ENCODE results near the gene L3MBTL4.

Gene L3MBTL4

GRCh38 chr18:6352275-6352674 lies 62.4 kb downstream of the L3MBTL4 start:
- no peak for DNase-seq (ENCODE audit: low read depth)
- TF ChIP-seq CTCF (IDR thresholded peaks at IDR 0.05; ENCODE audit: low read depth, low read length, missing control alignments): no peak
- H3K4me3 ChIP-seq (ENCODE audit: low read depth, low read length): no peak overlapping the region

GRCh38 chr18:6342990-6343389 lies 71.7 kb downstream of the L3MBTL4 start:
- no peak overlapping the region for H3K4me3 ChIP-seq (ENCODE audit: low read depth, low read length)
- no peak for DNase-seq (ENCODE audit: low read depth)
- no peak for TF ChIP-seq CTCF (IDR thresholded peaks at IDR 0.05; ENCODE audit: low read depth, low read length, missing control alignments)

GRCh38 chr18:6341709-6342108 lies 73.0 kb downstream of the L3MBTL4 start:
- no peak overlapping the region for H3K4me3 ChIP-seq (ENCODE audit: low read depth, low read length)
- DNase-seq (ENCODE audit: low read depth): no peak
- no peak for TF ChIP-seq CTCF (IDR thresholded peaks at IDR 0.05; ENCODE audit: low read depth, low read length, missing control alignments)

- H3K4me3 ChIP-seq (ENCODE audit: low read depth, low read length): no peak overlapping the region
- TF ChIP-seq CTCF (IDR thresholded peaks at IDR 0.05; ENCODE audit: low read depth, low read length, missing control alignments): no peak
- DNase-seq (ENCODE audit: low read depth): no peak
Measured at GRCh38 chr18:6341303-6341702, 73.4 kb downstream of the L3MBTL4 start.

GRCh38 chr18:6340121-6340520 lies 74.6 kb downstream of the L3MBTL4 start:
- TF ChIP-seq CTCF (IDR thresholded peaks at IDR 0.05; ENCODE audit: low read depth, low read length, missing control alignments): no peak
- no peak overlapping the region for H3K4me3 ChIP-seq (ENCODE audit: low read depth, low read length)
- no peak for DNase-seq (ENCODE audit: low read depth)

- no peak for TF ChIP-seq CTCF (IDR thresholded peaks at IDR 0.05; ENCODE audit: low read depth, low read length, missing control alignments)
- no peak for DNase-seq (ENCODE audit: low read depth)
Measured at GRCh38 chr18:6336239-6336638, 78.5 kb downstream of the L3MBTL4 start.

GRCh38 chr18:6333981-6334380 lies 80.7 kb downstream of the L3MBTL4 start:
- DNase-seq (ENCODE audit: low read depth): no peak
- no peak overlapping the region for H3K4me3 ChIP-seq (ENCODE audit: low read depth, low read length)
- TF ChIP-seq CTCF (IDR thresholded peaks at IDR 0.05; ENCODE audit: low read depth, low read length, missing control alignments): no peak

More at GRCh38 chr18:6336239-6336638, 78.5 kb downstream of the L3MBTL4 start:
- no peak overlapping the region for H3K4me3 ChIP-seq (ENCODE audit: low read depth, low read length)

All from GM12864 (cell line).